M059J (cell line): Measurements from ENCODE around the gene WIPF1. TPM values are rescaled to one million over a fixed set of nuclear protein-coding genes. Genes with fewer than 3 reads are reported as not detected.

Experiments
- DNase-seq: peaks from one replicate; pipeline ENCODE4 v3.0.0-alpha.2; 2012; ENCODE audit warnings: low read depth
- total RNA-seq: library from RNA; depleted of rRNA; stranded (reverse); fragments of >200 nt; shearing (Covaris generic); gene quantifications from 2 replicates; pipeline ENCODE4 v1.2.3, GENCODE V29; 2014; rRNA removed

WIPF1 gene, protein sequence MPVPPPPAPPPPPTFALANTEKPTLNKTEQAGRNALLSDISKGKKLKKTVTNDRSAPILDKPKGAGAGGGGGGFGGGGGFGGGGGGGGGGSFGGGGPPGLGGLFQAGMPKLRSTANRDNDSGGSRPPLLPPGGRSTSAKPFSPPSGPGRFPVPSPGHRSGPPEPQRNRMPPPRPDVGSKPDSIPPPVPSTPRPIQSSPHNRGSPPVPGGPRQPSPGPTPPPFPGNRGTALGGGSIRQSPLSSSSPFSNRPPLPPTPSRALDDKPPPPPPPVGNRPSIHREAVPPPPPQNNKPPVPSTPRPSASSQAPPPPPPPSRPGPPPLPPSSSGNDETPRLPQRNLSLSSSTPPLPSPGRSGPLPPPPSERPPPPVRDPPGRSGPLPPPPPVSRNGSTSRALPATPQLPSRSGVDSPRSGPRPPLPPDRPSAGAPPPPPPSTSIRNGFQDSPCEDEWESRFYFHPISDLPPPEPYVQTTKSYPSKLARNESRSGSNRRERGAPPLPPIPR
- 5.2 and 10.6 TPM in 2 replicates for total RNA-seq

GRCh38 chr2:174597345-174598047 lies at the start of gene WIPF1:
TSS of gene WIPF1 (minus strand) at chr2:174597804. CDS start at chr2:174585573, 12,231 bp downstream.
- DNase-seq: peak; percentile 87

GRCh38 chr2:174645296-174645695 lies 47.7 kb upstream of the WIPF1 start:
- DNase-seq: no peak

DNA sequence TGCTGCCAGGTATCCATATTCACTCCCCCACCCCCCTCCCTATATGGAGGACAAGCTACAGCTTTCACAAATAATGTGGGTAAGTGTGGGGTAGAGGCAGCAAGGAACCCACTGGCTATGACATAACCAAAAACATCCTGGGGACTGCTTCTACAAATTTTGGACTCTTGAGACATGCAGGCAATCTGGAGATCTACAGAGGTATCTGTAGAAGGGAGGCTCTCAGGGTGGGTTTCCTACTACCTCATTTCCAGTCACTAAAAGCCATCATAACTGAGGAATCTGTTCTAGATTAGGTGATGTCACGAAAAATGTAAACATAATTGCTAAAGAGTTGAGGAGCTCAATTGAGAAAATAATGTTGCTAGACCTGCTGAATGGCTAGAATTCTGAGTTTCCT lies 46.8 kb upstream of the WIPF1 start:
- no peak for DNase-seq

DNA sequence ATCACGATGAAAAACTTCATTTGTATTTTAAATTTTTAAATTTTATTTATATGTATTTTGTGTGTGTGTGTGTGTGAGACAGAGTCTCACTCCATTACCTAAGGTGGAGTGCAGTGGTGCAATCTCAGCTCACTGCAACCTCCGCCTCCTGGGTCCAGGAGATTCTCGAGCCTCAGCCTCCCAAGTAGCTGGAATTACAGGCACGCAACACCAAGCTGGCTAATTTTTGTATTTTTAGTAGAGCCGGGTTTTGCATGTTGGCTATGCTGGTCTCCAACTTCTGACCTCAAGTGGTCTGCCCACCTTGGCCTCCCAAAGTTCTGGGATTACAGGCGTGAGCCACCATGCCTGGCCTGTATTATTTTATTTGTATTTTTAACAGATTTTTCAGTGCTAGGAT lies 45.8 kb upstream of the WIPF1 start:
- DNase-seq: no peak

GRCh38 chr2:174641168-174641567 lies 43.6 kb upstream of the WIPF1 start:
- no peak for DNase-seq

DNA sequence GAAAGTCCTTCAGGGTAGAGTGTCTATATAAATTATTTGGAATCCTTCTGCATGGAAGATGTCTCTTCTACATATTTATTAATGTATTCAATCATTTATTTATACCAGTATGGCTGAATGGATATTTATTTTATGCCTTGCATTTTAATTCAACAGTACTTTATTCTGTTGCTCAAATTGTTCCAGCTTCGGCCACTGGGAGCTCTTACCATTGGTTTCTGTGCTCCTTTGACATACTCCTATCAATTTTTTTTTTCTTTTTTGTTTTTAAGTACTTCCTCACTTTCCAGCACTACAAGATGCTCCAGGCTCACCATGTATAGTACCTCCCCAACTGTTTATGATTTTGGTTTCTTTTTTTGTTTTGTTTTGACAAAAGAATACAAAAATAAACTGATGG lies 39.4 kb upstream of the WIPF1 start:
- no peak for DNase-seq

DNA sequence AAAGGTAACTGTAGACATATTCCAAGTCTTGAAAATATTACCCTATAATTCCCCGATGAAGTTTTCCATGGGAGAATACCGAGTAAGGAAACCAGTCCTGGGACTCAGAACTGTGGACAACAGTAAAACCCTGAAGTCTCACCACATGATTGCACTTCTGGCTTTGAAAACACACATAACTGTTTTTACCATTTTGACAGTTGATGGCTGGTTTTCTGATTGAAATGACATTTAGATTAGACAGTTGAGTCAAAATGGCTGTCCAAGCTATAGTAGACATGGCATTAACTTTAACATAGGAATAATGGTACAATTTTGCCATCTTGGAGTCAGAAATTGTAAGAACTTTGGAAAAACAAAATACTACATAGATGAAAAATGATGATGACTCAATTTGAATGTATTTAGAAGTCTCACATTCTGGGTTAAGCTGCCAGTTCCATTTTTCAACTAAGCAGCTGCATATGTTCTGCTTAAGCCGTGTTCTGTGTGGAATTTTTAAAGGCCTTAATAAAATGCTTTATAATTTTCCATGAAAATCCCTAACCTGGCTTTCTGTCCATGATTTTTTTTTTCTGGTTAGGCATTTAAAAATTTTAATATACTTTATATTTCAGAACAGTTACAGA lies 38.3 kb upstream of the WIPF1 start:
- DNase-seq: no peak

DNA sequence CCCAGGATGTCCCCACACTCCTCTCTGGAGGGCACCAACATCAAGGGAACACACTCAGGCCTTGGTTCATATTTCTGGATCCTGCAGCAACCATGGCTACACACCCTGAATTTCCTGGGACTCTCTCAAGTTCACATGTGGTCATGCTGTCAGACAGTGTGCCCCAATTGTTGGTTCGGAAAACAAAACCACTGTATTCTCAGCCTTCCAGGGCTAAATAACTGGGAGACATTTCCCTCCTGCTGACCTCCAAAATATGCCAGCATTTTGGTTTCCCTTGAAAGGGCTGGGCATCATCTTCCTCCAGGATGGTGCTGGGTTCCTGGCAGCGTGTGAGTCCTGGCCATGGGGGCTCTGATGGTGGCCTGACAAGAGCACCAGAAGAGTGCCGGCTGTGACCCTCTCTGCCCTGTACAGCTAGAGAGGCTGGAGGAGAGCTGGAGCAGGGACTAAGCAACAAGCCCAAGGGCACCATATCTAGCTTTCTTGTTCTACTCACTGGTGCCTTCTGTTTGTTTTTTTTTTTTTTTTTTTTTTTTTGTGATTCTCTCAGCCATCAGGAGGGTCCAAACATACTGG lies 37.5 kb upstream of the WIPF1 start:
- no peak for DNase-seq

DNA sequence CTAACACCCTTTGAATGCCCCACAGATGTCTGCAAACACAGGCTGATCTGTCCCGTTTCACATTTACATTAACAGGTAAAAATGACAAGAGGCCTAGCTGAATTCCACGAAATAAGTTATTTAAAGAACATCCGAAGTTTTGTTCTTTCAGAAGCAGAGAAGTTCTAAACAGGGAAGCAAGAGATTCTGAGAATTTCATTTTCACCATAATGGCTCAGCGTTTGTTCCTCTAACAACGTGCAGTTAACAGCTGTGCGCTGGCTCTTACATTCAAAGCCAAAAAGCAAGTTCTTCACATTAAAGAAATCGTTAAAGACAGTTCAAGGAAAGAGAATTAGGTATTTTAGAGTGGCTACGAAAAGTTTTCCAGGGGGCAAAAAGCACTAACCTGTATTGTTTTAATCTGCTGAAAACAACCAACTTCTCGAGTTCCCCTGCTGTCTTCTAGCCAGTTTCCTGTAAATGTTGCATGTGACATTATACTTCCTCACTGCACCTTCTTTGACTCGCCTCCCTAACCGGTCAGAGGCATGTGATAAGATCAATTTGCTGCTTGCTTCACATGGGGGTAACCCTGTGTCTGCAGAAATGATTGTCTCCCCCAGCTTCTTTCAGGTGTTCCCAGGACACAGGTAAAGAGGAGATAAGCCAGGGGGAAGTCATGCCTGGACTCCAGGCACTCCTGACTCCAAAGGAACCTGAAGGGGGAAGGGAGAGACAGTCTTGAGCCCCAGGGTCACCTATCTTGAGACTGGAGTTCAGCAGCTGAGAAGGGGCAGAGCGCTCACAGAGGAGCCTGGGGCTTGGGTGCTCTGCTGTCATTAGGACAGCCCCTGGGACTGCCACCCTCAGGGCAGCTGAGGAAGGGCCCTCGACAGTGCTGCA lies 36.8 kb upstream of the WIPF1 start:
- no peak for DNase-seq

GRCh38 chr2:174633623-174633930 lies 36.0 kb upstream of the WIPF1 start:
- no peak for DNase-seq

GRCh38 chr2:174632841-174633622 lies 35.4 kb upstream of the WIPF1 start:
- no peak for DNase-seq

DNA sequence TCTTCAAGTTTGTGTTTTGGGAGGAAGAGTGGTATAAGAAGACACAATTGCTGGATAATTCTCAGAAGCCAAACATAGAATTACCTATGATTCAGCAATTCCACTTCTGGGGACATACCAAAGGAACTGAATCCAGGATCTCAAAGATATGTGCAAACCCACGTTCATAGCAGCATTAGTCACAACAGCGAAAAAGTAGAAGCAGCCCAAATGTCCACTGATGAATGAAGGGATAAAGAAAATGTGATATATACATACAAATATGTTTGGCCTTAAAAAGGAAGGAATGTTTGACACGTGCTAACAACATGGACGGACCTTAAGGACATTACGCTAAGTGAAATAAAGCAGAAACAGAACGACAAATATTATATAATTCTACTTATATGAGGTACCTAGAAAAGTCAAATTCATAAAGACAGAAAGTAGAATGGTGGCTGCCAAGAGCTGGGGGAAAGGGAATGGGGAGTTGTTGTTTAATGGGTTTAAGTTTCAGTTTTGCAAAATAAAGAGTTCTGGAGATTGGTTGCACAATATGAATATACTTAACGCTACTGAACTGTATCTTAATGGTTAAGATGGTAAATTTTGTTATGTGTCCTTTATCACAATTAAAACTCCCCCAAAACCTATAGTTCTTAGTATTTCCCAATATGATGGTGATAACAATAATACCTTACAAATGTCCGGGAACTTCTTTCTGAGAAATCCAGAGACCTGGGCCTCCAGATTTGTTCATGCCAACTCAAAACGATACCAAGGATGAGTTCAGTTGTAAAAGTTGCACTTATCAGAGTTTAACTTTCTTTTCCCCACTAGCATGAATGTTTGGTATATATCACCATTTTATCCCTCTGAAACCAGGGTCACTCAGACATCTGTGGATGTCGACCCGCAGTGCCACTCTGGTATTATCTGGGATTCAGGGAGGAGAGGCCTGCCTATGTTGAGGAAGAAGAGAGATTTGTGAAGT lies 33.7 kb upstream of the WIPF1 start:
- peak; percentile 70 for DNase-seq

DNA sequence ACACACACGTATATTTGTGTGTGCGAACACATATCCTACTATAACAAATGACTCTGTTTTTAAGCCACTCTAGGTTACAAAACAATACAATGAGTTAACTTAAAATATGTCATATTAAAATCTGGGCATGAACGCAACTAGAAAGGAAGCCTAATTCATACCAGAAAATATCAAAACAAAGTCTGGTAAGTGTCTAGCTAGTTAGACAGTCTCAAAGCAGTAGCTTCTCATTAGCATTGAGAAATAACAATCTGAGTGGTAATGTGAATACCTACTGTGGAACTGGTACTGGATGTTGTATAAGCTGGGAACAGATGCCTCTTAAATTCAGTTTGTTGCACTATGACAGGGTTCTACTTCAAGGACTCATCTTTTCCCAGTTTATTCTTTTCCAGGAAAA lies 32.5 kb upstream of the WIPF1 start:
- DNase-seq: no peak

- DNase-seq: no peak
These were observed 31.9 kb upstream of the WIPF1 start for GRCh38 chr2:174629506-174629905.

DNA sequence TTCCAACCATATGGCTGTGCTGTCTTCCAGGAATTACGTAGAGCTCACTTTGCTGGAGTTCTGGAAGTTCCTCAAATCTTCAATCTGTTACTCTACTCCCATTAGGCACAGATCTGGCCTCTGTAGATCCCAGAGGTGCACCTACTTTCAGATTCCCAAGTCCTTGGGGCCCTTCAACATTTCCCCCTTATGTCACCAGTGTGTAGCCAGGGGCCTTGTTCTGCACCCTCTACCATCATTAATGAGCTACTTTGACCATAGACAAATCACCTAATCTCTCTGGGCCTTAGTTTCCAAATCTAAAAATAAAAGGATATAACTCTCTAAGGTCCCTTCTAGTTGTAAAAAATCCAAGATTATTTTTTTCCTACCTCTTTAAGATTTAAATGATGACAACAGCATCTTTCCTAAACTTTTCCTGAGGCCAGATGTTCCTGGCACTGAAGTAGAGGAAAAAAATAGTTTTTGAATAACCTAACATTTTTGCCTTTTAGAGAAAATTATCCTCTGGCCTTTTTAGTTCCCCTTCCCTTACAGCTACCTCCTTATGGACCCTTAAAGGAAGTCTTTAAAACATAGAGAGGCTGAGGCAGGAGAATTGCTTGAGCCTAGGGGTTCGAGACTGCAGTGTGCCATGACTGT lies 31.0 kb upstream of the WIPF1 start:
- no peak for DNase-seq

DNA sequence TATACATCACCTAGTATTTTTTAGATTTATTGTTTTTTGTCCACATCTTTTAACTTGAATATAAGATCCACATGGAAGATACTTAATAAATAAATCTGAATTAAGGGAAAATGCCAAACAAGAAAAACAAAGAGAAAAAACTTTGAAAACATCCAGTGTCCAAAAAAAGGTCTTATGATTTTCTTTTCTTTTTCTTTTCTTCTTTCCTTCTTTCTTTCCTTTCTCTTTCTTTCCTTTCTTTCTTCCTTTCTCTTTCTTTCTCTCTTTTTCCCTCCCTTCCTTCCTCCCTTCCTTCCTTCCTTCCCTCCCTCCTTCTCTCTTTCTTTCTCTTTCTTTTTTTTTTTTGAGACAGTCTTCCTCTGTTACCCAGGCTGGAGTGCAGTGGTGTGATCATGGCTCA lies 29.6 kb upstream of the WIPF1 start:
- DNase-seq: no peak

- DNase-seq: no peak
These were observed 27.4 kb upstream of the WIPF1 start for GRCh38 chr2:174624895-174625430.

GRCh38 chr2:174623690-174624089 lies 26.1 kb upstream of the WIPF1 start:
- DNase-seq: no peak
